HG02588 (cell line): ENCODE data around the gene CBX2.
"Not testable (repeated sequence)": the region's sequence is repeated elsewhere in the genome, so short reads cannot be mapped to it uniquely, and the experiment has no call there.

Experiments
- ATAC-seq: cut with Tn5 transposase; IDR thresholded peaks from one replicate; pipeline ENCODE4 v1.9.1; 2021; ENCODE audit warnings: mild to moderate bottlenecking, moderate library complexity; ENCODE audit not compliant: unreplicated experiment

CBX2 gene

GRCh38 chr17:79742951-79743476 lies 34.9 kb upstream of the CBX2 start:
- no peak for ATAC-seq

- no peak for ATAC-seq
These were observed 34.3 kb upstream of the CBX2 start for GRCh38 chr17:79743614-79744013.

- ATAC-seq = no peak
These were observed 32.3 kb upstream of the CBX2 start for GRCh38 chr17:79745641-79746105.

- no peak for ATAC-seq
These were observed 30.9 kb upstream of the CBX2 start for GRCh38 chr17:79746889-79747507.

- no peak for ATAC-seq
These were observed 30.2 kb upstream of the CBX2 start for GRCh38 chr17:79747508-79748294.

GRCh38 chr17:79748295-79749099 lies 29.5 kb upstream of the CBX2 start:
- no peak for ATAC-seq

GRCh38 chr17:79749156-79749815 lies 28.7 kb upstream of the CBX2 start:
- ATAC-seq = no peak

- ATAC-seq = no peak
These were observed 28.0 kb upstream of the CBX2 start for GRCh38 chr17:79749958-79750357.

GRCh38 chr17:79750650-79751545 lies 27.1 kb upstream of the CBX2 start:
- no peak for ATAC-seq

GRCh38 chr17:79752175-79752574 lies 25.8 kb upstream of the CBX2 start:
- ATAC-seq = no peak

- ATAC-seq = no peak
These were observed 23.6 kb upstream of the CBX2 start for GRCh38 chr17:79754370-79754769.

GRCh38 chr17:79754903-79755302 lies 23.0 kb upstream of the CBX2 start:
- ATAC-seq = not testable (repeated sequence)

GRCh38 chr17:79755591-79755990 lies 22.4 kb upstream of the CBX2 start:
- ATAC-seq = no peak

- no peak for ATAC-seq
These were observed 20.7 kb upstream of the CBX2 start for GRCh38 chr17:79757140-79757745.

- no peak for ATAC-seq
These were observed 19.7 kb upstream of the CBX2 start for GRCh38 chr17:79758271-79758670.

GRCh38 chr17:79760197-79760906 lies 17.6 kb upstream of the CBX2 start:
- ATAC-seq = no peak

- no peak for ATAC-seq
These were observed 15.9 kb upstream of the CBX2 start for GRCh38 chr17:79761894-79762589.

- no peak for ATAC-seq
These were observed 12.2 kb upstream of the CBX2 start for GRCh38 chr17:79765708-79766107.
